K562 (cell line): ENCODE results near the gene HDAC9. TPM values are rescaled to one million over a fixed set of nuclear protein-coding genes. Genes with fewer than 3 reads are reported as not detected.

Experiments used
- ZBTB40 ChIP-seq, 2 experiments: fragments of 450-650 bp in 1 of 2; sonication (generic) in 1 of 2; formaldehyde crosslinking in 1 of 2; IDR thresholded peaks; 2 replicates each; pipeline versions ENCODE4 v1.7.1 to v1.9.0; 2016 to 2022; ENCODE audit warnings: inconsistent platforms in 1 of 2, mild to moderate bottlenecking in 1 of 2, missing genetic modification reagents in 1 of 2
- polyA plus RNA-seq, 8 experiments: library from polyadenylated mRNA; depleted of rRNA in 4 of 8; stranded (reverse) in 5 of 8; unstranded in 3 of 8; fragments of >200 nt; fragmentation: Nextera tagmentation in 2 of 8; fragmentation: Illumina TruSeq in 1 of 8; extraction: Ambion mirVana in 2 of 8; extraction: Trizol in 1 of 8; gene quantifications; 2 replicates each; pipeline versions ENCODE4 v1.2.1 to v1.2.3, GENCODE V29; 2011 to 2014; ENCODE audit warnings: inconsistent platforms in 1 of 8, missing spikeins in 1 of 8
- total RNA-seq, 7 experiments: library from RNA; depleted of rRNA in 6 of 7; stranded (reverse); fragments of >200 nt in 6 of 7; fragmentation: Illumina TruSeq in 2 of 7; extraction: Trizol in 2 of 7; gene quantifications; 2 replicates each; pipeline versions ENCODE4 v1.2.1 to v1.2.3, GENCODE V29; 2011 to 2021; ENCODE audit warnings: low replicate concordance in 1 of 7

Gene HDAC9
- total and polyA plus RNA-seq, 9 of the 15 experiments (the other 6 are each of a cell fraction or from before 2014, with no cell fraction given): 0.08 to 0.91 (median 0.33) TPM

- TF ChIP-seq ZBTB40 (IDR thresholded peaks at IDR 0.05) (no peak), ZBTB40 (CRISPR knock-in tag; IDR thresholded peaks at IDR 0.05) (no peak)
Observed at GRCh38 chr7:18535810-18536415, 40.4 kb downstream of the HDAC9 start (continued).
